ENCODE measurements around the gene TRIM39.

GRCh38 chr6:30391240-30391639 is 64.5 kb downstream of the TRIM39 start:
- no peak for TF ChIP-seq POLR2A (IDR thresholded peaks at IDR 0.05)
- no peak for TF ChIP-seq CTCF (IDR thresholded peaks at IDR 0.05)
